SK-N-SH treated with all-trans-retinoic acid at 6 μM for 48 hours (cell line): Measurements from ENCODE around the gene ALK.

Experiments
- BACH2 ChIP-seq: fragments of 250-450 bp; sonication (Bioruptor Pico); IDR thresholded peaks from 2 replicates; pipeline ENCODE4 v1.9.0; 2021; ENCODE audit warnings: mild to moderate bottlenecking, borderline replicate concordance
- CREB5 ChIP-seq: fragments of 250-450 bp; sonication (Bioruptor Pico); IDR thresholded peaks from 2 replicates; pipeline ENCODE4 v1.5.1; 2020; ENCODE audit warnings: low read depth, mild to moderate bottlenecking, moderate library complexity
- OSR1 ChIP-seq: fragments of 250-450 bp; sonication (Bioruptor Pico); IDR thresholded peaks from 2 replicates; pipeline ENCODE4 v1.8.0; 2022; ENCODE audit warnings: moderate library complexity, mild to moderate bottlenecking, inconsistent platforms
- PPARA ChIP-seq: fragments of 250-450 bp; sonication (Bioruptor Pico); IDR thresholded peaks from 2 replicates; pipeline ENCODE4 v1.5.0; 2020; ENCODE audit warnings: mild to moderate bottlenecking, borderline replicate concordance
- SNAI2 ChIP-seq: fragments of 250-450 bp; sonication (Bioruptor Pico); IDR thresholded peaks from 2 replicates; pipeline ENCODE4 v1.5.0; 2020; ENCODE audit warnings: mild to moderate bottlenecking, moderate library complexity
- ZC3H10 ChIP-seq: fragments of 250-450 bp; sonication (Bioruptor Pico); IDR thresholded peaks from 2 replicates; pipeline ENCODE4 v1.5.1; 2021; ENCODE audit warnings: mild to moderate bottlenecking, moderate library complexity
- ZFP30 ChIP-seq: fragments of 450-650 bp; formaldehyde crosslinking; IDR thresholded peaks from 2 replicates; pipeline ENCODE4 v1.5.0; 2022; ENCODE audit warnings: mild to moderate bottlenecking, moderate library complexity
- ZNF70 ChIP-seq: fragments of 450-650 bp; formaldehyde crosslinking; IDR thresholded peaks from 2 replicates; pipeline ENCODE4 v1.5.0; 2020; ENCODE audit warnings: mild to moderate bottlenecking, moderate library complexity

GRCh38 chr2:29918941-29919340 is 2.4 kb downstream of the ALK start:
- TF ChIP-seq PPARA (CRISPR knock-in tag) (no peak), ZNF70 (CRISPR knock-in tag) (no peak), ZFP30 (CRISPR knock-in tag) (no peak), SNAI2 (CRISPR knock-in tag) (no peak), OSR1 (no peak), CREB5 (no peak), ZC3H10 (CRISPR knock-in tag) (no peak), BACH2 (CRISPR knock-in tag) (no peak)
